HL-60 (cell line): Measurements from ENCODE around the gene EMC8.
"Not testable (repeated sequence)": the region's sequence is repeated elsewhere in the genome, so short reads cannot be mapped to it uniquely, and the experiment has no call there.

ENCODE experiments used
- DNase-seq, 2 experiments: peaks; one replicate each; pipeline ENCODE4 v3.0.0-alpha.2; 2010 to 2020; ENCODE audit warnings: low read depth in 1 of 2, low spot score in 1 of 2
- H3K27ac ChIP-seq: fragments of 250-450 bp; sonication (Bioruptor Pico); replicated peaks from 2 replicates; pipeline ENCODE4 v1.5.1; 2020; ENCODE audit warnings: mild to moderate bottlenecking, moderate library complexity
- H3K27me3 ChIP-seq: fragments of 250-450 bp; sonication (Bioruptor Pico); 2 replicates; pipeline ENCODE4 v1.5.1; 2021; ENCODE audit warnings: mild to moderate bottlenecking, moderate library complexity; ENCODE audit not compliant: insufficient read depth, poor library complexity, severe bottlenecking
- H3K4me3 ChIP-seq: replicated peaks from 2 replicates; pipeline ENCODE4 v1.5.1; 2011; ENCODE audit warnings: mild to moderate bottlenecking, control low read depth, low read length; ENCODE audit not compliant: insufficient read depth
- CTCF ChIP-seq: IDR thresholded peaks from one replicate; pipeline ENCODE4 v1.5.1; 2011; ENCODE audit warnings: low read length, control low read depth, inconsistent platforms; ENCODE audit not compliant: insufficient read depth
- GABPA ChIP-seq: IDR thresholded peaks from 2 replicates; pipeline ENCODE4 v1.6.1; 2012; ENCODE audit warnings: low read depth
- POLR2AphosphoS5 ChIP-seq: IDR thresholded peaks from 2 replicates; pipeline ENCODE4 v1.6.1; 2012; ENCODE audit warnings: low read depth
- REST ChIP-seq: IDR thresholded peaks from 2 replicates; pipeline ENCODE4 v1.6.1; 2012; ENCODE audit warnings: low read depth; ENCODE audit not compliant: insufficient replicate concordance
- SPI1 ChIP-seq: IDR thresholded peaks from 2 replicates; pipeline ENCODE4 v1.6.1; 2012; ENCODE audit warnings: low read depth, mild to moderate bottlenecking, borderline replicate concordance

The EMC8 gene

GRCh38 chr16:85819245-85819644 lies 19.9 kb upstream of the EMC8 start:
- peak; percentile 32 for TF ChIP-seq CTCF
- TF ChIP-seq SPI1 = no peak
- H3K27ac ChIP-seq = no peak overlapping the region
- DNase-seq = peak; percentile 59 to 72
- H3K27me3 ChIP-seq = no peaks in the 10 kb centered on the region
- no peak overlapping the region for H3K4me3 ChIP-seq

GRCh38 chr16:85817195-85817594 lies 17.9 kb upstream of the EMC8 start:
- not testable (repeated sequence) for H3K27me3 ChIP-seq, H3K27ac ChIP-seq, H3K4me3 ChIP-seq, DNase-seq

- Histone ChIP-seq H3K4me3 (no peak overlapping the region), H3K27me3 (no peaks in the 10 kb centered on the region), H3K27ac (no peak overlapping the region)
- no peak for DNase-seq
- TF ChIP-seq GABPA (no peak), SPI1 (no peak), POLR2AphosphoS5 (no peak), CTCF (no peak), REST (no peak)
Observed at GRCh38 chr16:85816159-85816558, 16.8 kb upstream of the EMC8 start.

GRCh38 chr16:85812811-85813700 lies 13.7 kb upstream of the EMC8 start:
- TF ChIP-seq CTCF (no peak), SPI1 (no peak), GABPA (no peak), REST (no peak), POLR2AphosphoS5 (no peak)
- DNase-seq = no peak
- H3K27ac ChIP-seq = no peak overlapping the region
- no peaks in the 10 kb centered on the region for H3K27me3 ChIP-seq
- no peak overlapping the region for H3K4me3 ChIP-seq
